ENCODE data around the gene C19orf38.

DNA sequence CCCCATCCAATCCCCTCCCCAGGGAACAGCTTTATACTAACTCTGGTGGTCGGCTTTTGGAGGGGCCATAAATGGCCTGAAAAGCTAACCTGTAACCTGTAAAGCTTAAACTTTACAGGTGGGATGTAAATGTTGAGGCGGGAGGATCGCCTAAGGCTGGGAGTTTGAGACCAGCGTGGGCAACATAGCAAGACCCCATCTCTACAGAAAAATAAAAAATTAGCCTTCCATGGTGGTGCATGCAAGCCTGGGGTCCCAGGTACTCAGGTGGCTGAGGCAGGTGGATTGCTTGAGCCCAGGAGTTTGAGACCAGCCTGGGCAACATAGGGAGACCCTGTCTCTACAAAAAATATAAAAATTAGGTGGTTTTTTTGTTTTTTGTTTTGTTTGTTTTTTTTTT is 41.7 kb downstream of the C19orf38 start:
- TF ChIP-seq, protein P1, sequence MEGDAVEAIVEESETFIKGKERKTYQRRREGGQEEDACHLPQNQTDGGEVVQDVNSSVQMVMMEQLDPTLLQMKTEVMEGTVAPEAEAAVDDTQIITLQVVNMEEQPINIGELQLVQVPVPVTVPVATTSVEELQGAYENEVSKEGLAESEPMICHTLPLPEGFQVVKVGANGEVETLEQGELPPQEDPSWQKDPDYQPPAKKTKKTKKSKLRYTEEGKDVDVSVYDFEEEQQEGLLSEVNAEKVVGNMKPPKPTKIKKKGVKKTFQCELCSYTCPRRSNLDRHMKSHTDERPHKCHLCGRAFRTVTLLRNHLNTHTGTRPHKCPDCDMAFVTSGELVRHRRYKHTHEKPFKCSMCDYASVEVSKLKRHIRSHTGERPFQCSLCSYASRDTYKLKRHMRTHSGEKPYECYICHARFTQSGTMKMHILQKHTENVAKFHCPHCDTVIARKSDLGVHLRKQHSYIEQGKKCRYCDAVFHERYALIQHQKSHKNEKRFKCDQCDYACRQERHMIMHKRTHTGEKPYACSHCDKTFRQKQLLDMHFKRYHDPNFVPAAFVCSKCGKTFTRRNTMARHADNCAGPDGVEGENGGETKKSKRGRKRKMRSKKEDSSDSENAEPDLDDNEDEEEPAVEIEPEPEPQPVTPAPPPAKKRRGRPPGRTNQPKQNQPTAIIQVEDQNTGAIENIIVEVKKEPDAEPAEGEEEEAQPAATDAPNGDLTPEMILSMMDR (IDR thresholded peaks at IDR 0.05): no peak
- no peak for TF ChIP-seq POLR2A (IDR thresholded peaks at IDR 0.05)

Data from Peyer's patch (tissue), 4 donors.